SJSA1 (cell line): ENCODE results near the gene MAPK8IP1. TPM values are rescaled to one million over a fixed set of nuclear protein-coding genes. Genes with fewer than 3 reads are reported as not detected.

Experiments
- DNase-seq, 2 experiments: peaks; one replicate each; pipeline ENCODE4 v3.0.0-alpha.2; 2015 to 2020; ENCODE audit warnings: low spot score in 2 of 2, low read depth in 1 of 2
- H3K27ac ChIP-seq: fragments of 250-450 bp; sonication (Bioruptor Pico); 2 replicates; pipeline ENCODE4 v1.5.1; 2020; ENCODE audit warnings: mild to moderate bottlenecking, moderate library complexity
- H3K27me3 ChIP-seq: fragments of 250-450 bp; sonication (Bioruptor Pico); replicated peaks from 2 replicates; pipeline ENCODE4 v1.5.1; 2020; ENCODE audit warnings: mild to moderate bottlenecking, moderate library complexity
- H3K36me3 ChIP-seq: fragments of 250-450 bp; sonication (Bioruptor Pico); 2 replicates; pipeline ENCODE4 v1.5.1; 2020; ENCODE audit warnings: mild to moderate bottlenecking
- H3K4me1 ChIP-seq: fragments of 250-450 bp; sonication (Bioruptor Pico); replicated peaks from 2 replicates; pipeline ENCODE4 v1.6.1; 2021; ENCODE audit warnings: mild to moderate bottlenecking
- H3K4me3 ChIP-seq: fragments of 250-450 bp; sonication (Bioruptor Pico); 2 replicates; pipeline ENCODE4 v1.5.1; 2020; ENCODE audit warnings: mild to moderate bottlenecking
- H3K9me3 ChIP-seq: fragments of 250-450 bp; sonication (Bioruptor Pico); replicated peaks from 2 replicates; pipeline ENCODE4 v1.5.1; 2020; ENCODE audit warnings: mild to moderate bottlenecking
- total RNA-seq: library from RNA; depleted of rRNA; stranded (reverse); fragments of >200 nt; shearing (Covaris generic); gene quantifications from 2 replicates; pipeline ENCODE4 v1.2.3, GENCODE V29; 2014

MAPK8IP1 gene
- total RNA-seq, 1 experiment from 2014 or later: 4.3 TPM

GRCh38 chr11:45933846-45934579 is 48.6 kb downstream of the MAPK8IP1 start:
- Histone ChIP-seq H3K9me3 (no peaks in the 10 kb centered on the region), H3K27ac (no peak overlapping the region), H3K4me3 (no peak overlapping the region), H3K27me3 (no peaks in the 10 kb centered on the region), H3K4me1 (no peaks in the 10 kb centered on the region), H3K36me3 (peaks cover 23% of the 10 kb centered on the region; the same call in 1 of the 2 replicates)
- DNase-seq: no peak

GRCh38 chr11:45934580-45935318 is 49.3 kb downstream of the MAPK8IP1 start:
- H3K27me3 ChIP-seq: no peaks in the 10 kb centered on the region
- H3K4me3 ChIP-seq: no peak overlapping the region
- H3K4me1 ChIP-seq: no peaks in the 10 kb centered on the region
- no peak overlapping the region for H3K27ac ChIP-seq
- no peaks in the 10 kb centered on the region for H3K9me3 ChIP-seq
- no peak for DNase-seq
- peaks cover 23% of the 10 kb centered on the region; the same call in 1 of the 2 replicates for H3K36me3 ChIP-seq

- H3K27ac ChIP-seq: no peak overlapping the region
Observed at GRCh38 chr11:45935349-45936064, 50.1 kb downstream of the MAPK8IP1 start.

GRCh38 chr11:45936511-45937054 is 51.1 kb downstream of the MAPK8IP1 start:
- H3K27ac ChIP-seq: no peak overlapping the region
- no peak for DNase-seq
- no peaks in the 10 kb centered on the region for H3K4me1 ChIP-seq

More at GRCh38 chr11:45935349-45936064, 50.1 kb downstream of the MAPK8IP1 start:
- peaks cover 23% of the 10 kb centered on the region; the same call in 1 of the 2 replicates for H3K36me3 ChIP-seq
- H3K27me3 ChIP-seq: no peaks in the 10 kb centered on the region
- H3K4me3 ChIP-seq: no peak overlapping the region
- H3K9me3 ChIP-seq: no peaks in the 10 kb centered on the region
- no peak for DNase-seq
- H3K4me1 ChIP-seq: no peaks in the 10 kb centered on the region

GRCh38 chr11:45937916-45938315 is 52.5 kb downstream of the MAPK8IP1 start:
- DNase-seq: no peak
- Histone ChIP-seq H3K4me1 (no peaks in the 10 kb centered on the region), H3K27me3 (no peaks in the 10 kb centered on the region), H3K9me3 (no peaks in the 10 kb centered on the region), H3K36me3 (peaks cover 16% of the 10 kb centered on the region; the same call in 1 of the 2 replicates), H3K4me3 (no peak overlapping the region), H3K27ac (no peak overlapping the region)

More at GRCh38 chr11:45936511-45937054, 51.1 kb downstream of the MAPK8IP1 start:
- Histone ChIP-seq H3K4me3 (no peak overlapping the region), H3K27me3 (no peaks in the 10 kb centered on the region), H3K9me3 (no peaks in the 10 kb centered on the region), H3K36me3 (peaks cover 22% of the 10 kb centered on the region; the same call in 1 of the 2 replicates)

- H3K27ac ChIP-seq: no peak overlapping the region
- H3K4me1 ChIP-seq: no peaks in the 10 kb centered on the region
- H3K36me3 ChIP-seq: peaks cover 10% of the 10 kb centered on the region; the same call in 1 of the 2 replicates
- no peak for DNase-seq
- H3K9me3 ChIP-seq: no peaks in the 10 kb centered on the region
- H3K27me3 ChIP-seq: no peaks in the 10 kb centered on the region
- H3K4me3 ChIP-seq: no peak overlapping the region
Observed at GRCh38 chr11:45939836-45940235, 54.4 kb downstream of the MAPK8IP1 start.

GRCh38 chr11:45941285-45941684 is 55.8 kb downstream of the MAPK8IP1 start:
- Histone ChIP-seq H3K4me3 (no peak overlapping the region), H3K27ac (no peak overlapping the region), H3K4me1 (no peaks in the 10 kb centered on the region), H3K9me3 (no peaks in the 10 kb centered on the region), H3K36me3 (peaks cover 7% of the 10 kb centered on the region; the same call in 1 of the 2 replicates), H3K27me3 (no peaks in the 10 kb centered on the region)
- no peak for DNase-seq

GRCh38 chr11:45942381-45942780 is 56.9 kb downstream of the MAPK8IP1 start:
- no peak for DNase-seq
- peaks cover 13% of the 10 kb centered on the region; the same call in 1 of the 2 replicates for H3K36me3 ChIP-seq
- no peak overlapping the region for H3K27ac ChIP-seq
- H3K4me1 ChIP-seq: no peaks in the 10 kb centered on the region
- no peaks in the 10 kb centered on the region for H3K9me3 ChIP-seq
- H3K4me3 ChIP-seq: no peak overlapping the region
- H3K27me3 ChIP-seq: no peaks in the 10 kb centered on the region

GRCh38 chr11:45945397-45945999 is 60.0 kb downstream of the MAPK8IP1 start:
- Histone ChIP-seq H3K9me3 (no peaks in the 10 kb centered on the region), H3K27me3 (no peaks in the 10 kb centered on the region), H3K4me3 (no peak overlapping the region), H3K4me1 (no peaks in the 10 kb centered on the region), H3K36me3 (peaks cover 27% of the 10 kb centered on the region; the same call in 1 of the 2 replicates), H3K27ac (no peak overlapping the region)
- no peak for DNase-seq

GRCh38 chr11:45947885-45948284 is 62.4 kb downstream of the MAPK8IP1 start:
- H3K4me3 ChIP-seq: no peak overlapping the region
- peaks cover 27% of the 10 kb centered on the region; the same call in 1 of the 2 replicates for H3K36me3 ChIP-seq
- DNase-seq: no peak
- no peaks in the 10 kb centered on the region for H3K4me1 ChIP-seq
- H3K27ac ChIP-seq: no peak overlapping the region
- no peaks in the 10 kb centered on the region for H3K9me3 ChIP-seq
- H3K27me3 ChIP-seq: no peaks in the 10 kb centered on the region

GRCh38 chr11:45948356-45948755 is 62.9 kb downstream of the MAPK8IP1 start:
- Histone ChIP-seq H3K4me3 (no peak overlapping the region), H3K27me3 (no peaks in the 10 kb centered on the region), H3K27ac (no peak overlapping the region), H3K36me3 (peaks cover 27% of the 10 kb centered on the region; the same call in 1 of the 2 replicates), H3K4me1 (no peaks in the 10 kb centered on the region), H3K9me3 (no peaks in the 10 kb centered on the region)
- DNase-seq: no peak

- H3K27me3 ChIP-seq: no peaks in the 10 kb centered on the region
- H3K4me1 ChIP-seq: no peaks in the 10 kb centered on the region
- H3K4me3 ChIP-seq: no peak overlapping the region
- no peak overlapping the region for H3K27ac ChIP-seq
- no peaks in the 10 kb centered on the region for H3K9me3 ChIP-seq
- DNase-seq: no peak
- H3K36me3 ChIP-seq: peaks cover 27% of the 10 kb centered on the region; the same call in 1 of the 2 replicates
Observed at GRCh38 chr11:45949992-45950407, 64.5 kb downstream of the MAPK8IP1 start.
